Measurements from ENCODE around the gene GAL.

Gene GAL

DNA sequence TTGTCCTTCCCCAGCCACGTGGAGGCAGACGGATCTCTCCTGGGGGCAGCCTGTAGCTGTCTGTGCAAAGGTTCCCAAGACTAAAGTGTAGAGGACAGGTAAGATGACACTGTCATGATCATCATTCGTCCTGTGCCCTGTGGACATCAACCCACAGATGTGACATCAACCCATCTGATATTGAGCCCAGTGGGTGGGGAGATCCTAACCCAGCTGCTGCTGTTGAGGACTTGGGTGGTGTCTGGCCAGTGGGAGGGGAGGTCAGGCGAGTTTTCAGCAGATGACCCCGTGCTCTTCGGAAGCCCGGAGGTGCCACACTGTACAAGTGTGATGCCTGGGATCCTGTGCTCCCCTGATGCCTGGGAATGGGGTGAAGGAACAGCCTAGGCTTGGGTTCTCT lies 1.2 kb upstream of the GAL start:
- no peak for DNase-seq

DNA sequence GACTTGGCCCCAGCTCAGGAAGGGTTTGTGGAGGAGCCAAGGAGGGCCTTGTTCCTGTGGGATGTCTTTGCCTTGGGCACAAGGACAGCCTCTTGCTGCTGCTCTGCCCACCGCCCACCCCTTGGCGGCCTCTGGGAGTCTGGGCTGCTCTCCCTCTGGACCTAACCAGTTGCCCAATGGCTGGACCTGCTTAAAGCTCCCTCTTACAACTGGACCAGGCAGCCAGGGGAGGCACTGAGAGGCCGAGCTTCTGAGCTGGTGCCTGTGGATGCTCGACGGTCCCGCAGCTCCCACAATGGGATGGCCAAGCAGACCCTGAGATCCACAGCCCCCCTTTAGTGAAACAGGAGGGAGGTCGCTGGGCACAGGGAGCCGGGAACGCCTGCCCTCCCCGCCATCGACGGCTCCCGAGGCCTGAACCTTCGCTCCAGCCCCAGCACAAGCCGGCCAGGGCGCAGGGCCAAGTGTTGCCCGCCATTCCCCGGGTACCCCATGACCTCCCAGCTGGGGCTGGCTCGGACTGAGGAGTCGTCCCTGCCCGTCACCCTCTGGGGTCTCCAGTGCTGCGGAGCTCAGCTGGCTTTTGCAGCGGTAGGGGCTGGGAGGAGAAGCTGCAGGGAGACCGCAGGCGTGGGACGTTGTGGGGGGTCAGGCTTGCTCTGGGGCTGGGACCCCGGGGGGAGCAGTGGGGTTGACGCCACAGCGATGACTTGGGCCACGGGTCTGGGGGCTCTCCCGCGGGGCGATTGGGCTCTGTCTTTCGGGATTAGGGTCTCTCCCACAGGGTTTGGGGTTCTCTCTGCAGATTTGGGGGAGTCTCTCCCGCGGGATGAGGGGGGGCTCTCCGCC lies 584 bp upstream of the GAL start:
- DNase-seq = no peak

GRCh38 chr11:68685656-68686380 lies 1.5 kb downstream of the GAL start:
- DNase-seq = no peak

GRCh38 chr11:68686486-68686885 lies 2.1 kb downstream of the GAL start:
- DNase-seq = no peak

GRCh38 chr11:68687311-68687710 lies 3.0 kb downstream of the GAL start:
- no peak for DNase-seq

- no peak for DNase-seq
Observed at GRCh38 chr11:68687986-68688385, 3.6 kb downstream of the GAL start.

- no peak for DNase-seq
Observed at GRCh38 chr11:68688881-68689280, 4.5 kb downstream of the GAL start.

DNA sequence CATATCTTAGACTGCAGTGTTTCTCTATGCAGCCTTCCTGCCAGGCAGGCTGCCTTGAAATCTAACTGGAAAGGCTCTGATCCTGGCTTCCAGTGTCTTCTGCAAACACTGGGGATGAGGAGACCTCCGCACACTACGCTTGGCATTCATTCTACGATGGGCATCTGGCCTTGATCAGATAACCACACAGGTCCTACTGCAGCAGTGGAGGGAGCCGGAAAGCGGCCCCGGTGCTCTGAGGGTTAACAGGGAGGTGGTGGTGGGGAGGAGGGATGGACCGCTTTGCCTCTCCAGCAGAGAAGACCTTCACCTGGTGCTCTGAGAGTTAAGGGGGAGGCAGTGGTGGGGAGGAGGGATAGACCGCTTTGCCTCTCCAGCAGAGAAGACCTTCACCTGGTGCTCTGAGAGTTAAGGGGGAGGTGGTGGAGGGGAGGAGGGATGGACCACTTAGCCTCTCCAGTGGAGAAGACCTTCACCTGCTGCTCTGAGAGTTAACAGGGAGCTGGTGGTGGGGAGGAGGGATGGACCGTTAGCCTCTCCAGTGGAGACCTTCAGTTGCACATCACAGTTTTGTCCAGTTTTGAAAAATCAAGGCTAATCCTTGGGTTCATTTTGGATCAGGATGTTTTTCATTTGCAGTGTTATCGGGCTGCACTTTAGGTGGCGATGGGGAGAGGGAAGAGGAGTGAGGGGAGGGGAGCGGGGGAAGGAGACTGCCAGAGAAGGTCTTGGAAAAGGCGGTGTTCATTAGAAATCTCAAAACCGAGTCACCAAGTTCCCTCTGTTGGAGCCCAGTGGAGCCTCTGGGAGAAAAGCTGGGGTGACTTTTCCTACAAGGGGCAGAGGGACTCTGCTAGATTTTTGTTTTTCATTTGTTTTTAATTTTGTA lies 5.6 kb downstream of the GAL start:
- DNase-seq = no peak

DNA sequence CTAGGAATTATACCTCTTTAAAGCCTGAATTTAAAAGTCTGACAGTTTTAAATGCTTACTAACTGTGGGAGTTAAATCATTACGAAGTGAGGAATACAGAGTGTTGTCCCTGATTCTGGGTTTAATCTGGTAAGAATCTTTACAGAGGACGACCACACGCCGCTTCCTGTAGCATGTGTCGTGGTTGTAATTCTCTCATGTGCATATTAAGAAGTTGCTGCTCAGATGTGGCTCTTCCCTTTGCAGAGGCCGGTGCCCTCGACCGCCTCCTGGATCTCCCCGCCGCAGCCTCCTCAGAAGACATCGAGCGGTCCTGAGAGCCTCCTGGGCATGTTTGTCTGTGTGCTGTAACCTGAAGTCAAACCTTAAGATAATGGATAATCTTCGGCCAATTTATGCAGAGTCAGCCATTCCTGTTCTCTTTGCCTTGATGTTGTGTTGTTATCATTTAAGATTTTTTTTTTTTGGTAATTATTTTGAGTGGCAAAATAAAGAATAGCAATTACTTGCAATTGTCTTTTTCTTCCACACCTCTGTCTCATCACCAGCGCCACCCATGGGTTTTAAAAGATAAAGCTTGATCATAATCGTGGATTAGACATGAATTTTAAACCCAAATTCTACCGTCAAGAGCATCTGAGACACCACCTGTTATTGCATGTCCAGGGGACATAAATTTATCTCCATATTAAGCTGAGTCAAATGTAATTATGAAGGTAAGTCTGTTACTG lies 6.5 kb downstream of the GAL start:
- DNase-seq = no peak

DNA sequence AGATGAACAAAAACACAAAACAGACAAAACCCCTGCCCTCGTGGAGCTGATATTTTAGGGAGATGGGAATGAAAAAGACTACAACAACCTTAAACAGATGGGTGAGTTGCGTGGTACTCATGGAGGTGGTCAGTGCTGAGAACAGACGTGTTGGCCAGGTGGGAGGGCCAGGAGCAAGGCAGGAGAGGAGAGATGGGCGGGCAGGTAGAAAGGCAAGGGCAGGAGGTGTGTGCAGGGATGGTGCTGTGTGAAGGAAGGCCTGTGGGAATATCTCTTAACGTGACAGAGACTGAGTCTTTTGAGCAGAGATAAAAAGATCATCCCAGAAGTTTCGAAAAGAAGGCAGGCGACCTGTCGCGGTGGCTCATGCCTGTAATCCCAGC lies 7.0 kb downstream of the GAL start:
- DNase-seq = no peak

GRCh38 chr11:68692115-68692514 lies 7.8 kb downstream of the GAL start:
- no peak for DNase-seq

GRCh38 chr11:68692871-68693483 lies 8.6 kb downstream of the GAL start:
- no peak for DNase-seq

- DNase-seq = no peak
Observed at GRCh38 chr11:68693484-68693882, 9.1 kb downstream of the GAL start.

DNA sequence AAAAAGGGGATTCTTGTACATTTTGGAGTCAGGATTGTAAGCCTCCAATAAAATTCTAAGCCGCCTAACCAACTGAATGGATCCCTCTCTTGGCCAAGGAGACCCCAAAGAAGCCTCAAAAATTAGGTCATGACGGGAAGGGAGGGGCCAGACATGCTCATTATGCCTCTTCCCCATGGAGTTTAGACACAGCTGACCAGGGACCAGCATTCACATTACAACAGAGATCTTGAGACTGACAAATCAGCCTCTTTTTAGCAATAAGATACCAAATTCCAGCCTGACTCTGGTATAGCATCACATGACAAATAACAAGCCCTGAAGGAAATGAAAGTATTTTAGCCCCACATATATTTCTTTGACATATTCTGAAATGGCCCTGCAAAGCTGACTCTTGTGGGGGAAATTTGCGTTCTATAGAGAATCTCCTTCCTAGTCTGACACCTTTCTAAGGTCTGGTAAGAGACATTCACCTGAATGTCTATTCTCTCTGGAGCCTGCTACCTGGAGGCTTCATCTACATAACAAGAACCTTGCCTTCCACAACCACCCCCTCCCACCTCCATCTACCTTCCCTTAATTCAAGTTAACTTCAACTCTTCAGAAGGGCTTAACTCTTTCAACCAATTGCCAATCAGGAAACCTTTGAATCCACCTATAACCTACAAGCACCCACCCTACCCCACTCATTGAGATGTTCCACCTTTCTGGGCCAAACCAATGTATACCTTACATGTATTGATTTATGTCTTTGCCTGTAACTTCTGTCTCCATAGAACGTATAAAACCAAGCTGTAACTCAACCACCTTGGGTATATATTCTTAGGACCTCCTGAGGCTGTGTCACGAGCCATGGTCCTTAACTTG lies 10.3 kb downstream of the GAL start:
- DNase-seq = no peak

DNA sequence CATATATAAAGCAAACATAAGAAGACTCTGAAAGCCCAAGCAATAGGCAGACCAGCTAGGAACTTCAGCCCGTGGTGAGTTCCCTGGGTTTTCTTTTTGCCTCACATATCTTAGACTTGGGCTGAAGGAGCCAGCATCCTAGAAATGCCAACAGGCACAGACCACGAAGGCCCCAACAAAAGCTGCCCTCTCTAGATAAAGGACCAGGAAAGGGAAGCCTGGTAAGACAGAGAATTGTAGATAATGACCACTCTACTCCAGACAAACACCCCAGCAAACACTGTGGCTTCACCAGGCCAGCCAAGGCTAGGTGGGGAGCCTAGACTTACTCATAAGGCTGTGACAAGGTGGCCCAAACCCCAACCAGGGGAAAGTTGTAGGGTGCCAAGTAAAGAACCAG lies 11.2 kb downstream of the GAL start:
- no peak for DNase-seq

- no peak for DNase-seq
Observed at GRCh38 chr11:68698993-68699392, 14.6 kb downstream of the GAL start.

- DNase-seq = no peak
Observed at GRCh38 chr11:68704887-68705286, 20.5 kb downstream of the GAL start.

DNA sequence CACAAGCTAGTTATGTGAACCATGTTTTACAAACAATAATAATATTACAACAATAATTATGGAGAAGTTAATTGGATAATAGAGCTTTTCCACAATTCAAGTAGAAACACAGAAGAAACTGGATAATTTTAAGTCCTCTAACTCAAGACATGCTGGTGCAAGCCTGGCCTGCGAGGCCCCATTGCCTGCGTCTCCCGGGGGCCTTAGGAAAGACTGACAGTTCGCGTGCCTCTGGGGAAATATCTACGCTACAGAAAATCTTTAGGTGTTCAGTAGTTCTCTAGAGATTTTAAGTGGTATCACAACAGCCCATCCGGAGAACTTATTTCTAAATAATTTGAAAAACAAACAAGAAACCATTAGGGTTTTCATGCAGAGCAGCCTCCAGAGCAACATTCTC lies 23.2 kb downstream of the GAL start:
- DNase-seq = no peak

DNA sequence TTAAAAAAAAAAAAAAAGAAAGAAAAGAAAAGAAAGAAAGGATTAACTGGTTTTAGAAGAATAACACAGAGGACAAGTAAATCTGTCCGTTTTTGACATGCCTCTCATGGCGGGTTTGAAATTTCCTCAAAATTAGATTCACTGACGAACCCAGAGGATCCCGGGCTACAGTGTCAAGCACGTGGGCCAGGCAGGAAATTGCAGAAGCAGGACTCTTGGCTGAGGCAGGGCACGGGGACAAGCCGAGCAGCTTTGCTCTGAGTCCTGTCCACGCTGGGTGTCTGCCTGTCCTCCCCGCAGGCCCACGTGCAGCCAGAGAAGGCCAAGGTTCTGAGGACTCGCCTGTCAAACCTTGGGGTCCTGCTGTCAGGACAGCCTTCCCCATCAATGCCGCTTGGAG lies 24.7 kb downstream of the GAL start:
- DNase-seq = no peak

- DNase-seq = no peak
Observed at GRCh38 chr11:68710409-68710808, 26.1 kb downstream of the GAL start.

DNA sequence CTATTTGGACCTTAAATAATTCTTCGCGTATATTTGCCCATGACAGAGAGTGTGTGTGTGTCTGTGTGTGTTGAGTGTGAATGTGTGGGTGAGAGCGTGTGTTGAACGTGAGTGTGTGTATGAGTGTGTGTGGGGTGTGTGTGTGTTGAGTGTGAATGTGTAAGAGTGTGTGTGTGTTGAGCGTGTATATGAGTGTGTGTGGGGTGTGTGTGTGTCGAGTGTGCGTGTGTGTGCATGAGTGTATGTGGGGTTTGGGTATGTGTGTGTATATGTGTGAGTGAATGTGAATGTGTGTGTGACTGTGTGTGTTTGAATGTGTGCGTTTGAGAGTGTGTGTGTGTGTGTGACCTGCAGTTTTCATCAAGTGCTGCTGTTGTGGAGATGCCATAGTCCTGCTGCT lies 26.8 kb downstream of the GAL start:
- no peak for DNase-seq
